GM21576 (cell line): ENCODE data around the gene SOCS4.
A peak's percentile ranks its signal among the peaks of the same experiment; 100 is the strongest.
"Not testable (repeated sequence)": the region's sequence is repeated elsewhere in the genome, so short reads cannot be mapped to it uniquely, and the experiment has no call there.

Experiments used
- ATAC-seq: cut with Tn5 transposase; IDR thresholded peaks from one replicate; pipeline ENCODE4 v1.9.1; 2021; ENCODE audit warnings: mild to moderate bottlenecking, moderate library complexity; ENCODE audit not compliant: unreplicated experiment

SOCS4 gene

DNA sequence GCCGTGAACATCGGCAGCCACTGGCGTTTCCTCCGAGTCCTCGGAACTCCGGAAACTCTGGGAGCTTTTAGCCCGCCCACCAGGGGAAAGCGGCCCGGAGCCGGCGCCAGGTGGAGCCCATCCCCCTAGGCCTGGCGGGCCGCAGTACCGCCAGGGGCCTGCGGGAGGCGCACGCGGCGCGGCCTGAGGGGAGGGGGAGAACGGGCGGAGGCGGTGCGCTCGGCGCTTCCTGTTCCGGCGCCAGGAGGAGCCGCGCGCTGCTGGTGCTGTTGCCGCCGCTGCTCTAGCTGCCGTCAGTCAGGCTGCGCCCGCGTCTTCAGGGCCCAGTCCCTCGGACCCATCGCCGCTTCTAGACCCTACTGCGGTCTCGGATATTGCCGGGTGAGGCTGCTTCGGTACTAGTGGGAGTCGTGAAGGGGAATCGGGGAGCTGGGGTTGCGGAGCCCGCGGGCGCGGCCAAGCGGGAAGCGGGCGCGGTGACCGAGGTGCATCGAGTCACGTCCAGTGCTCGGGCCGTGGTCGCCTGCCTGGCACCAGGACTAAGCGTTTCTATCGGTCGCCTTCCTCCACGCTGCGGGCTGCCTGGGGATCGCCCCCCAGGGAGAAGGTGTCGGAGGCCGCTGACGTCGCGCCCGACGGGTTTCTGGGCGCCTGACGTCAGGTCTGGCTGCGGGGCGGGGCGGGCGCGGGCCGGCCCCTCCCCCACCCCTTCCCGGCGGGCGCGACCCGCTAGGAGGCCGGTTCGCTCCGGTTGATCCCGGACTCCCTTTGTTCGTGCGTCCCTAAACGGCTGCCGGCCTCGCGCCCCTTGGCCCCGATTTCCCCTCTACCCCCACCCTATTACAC lies 24.6 kb downstream of the SOCS4 start, which contains the start of gene MAPK1IP1L:
MAPK1IP1L (plus strand) TSS at position 225 of the 846 bp plus-strand sequence. CDS start 10,037 bp downstream, outside the sequence.
- ATAC-seq: peak; percentile 88

- no peak for ATAC-seq
Measured at GRCh38 chr14:55052269-55052930, 25.4 kb downstream of the SOCS4 start.

DNA sequence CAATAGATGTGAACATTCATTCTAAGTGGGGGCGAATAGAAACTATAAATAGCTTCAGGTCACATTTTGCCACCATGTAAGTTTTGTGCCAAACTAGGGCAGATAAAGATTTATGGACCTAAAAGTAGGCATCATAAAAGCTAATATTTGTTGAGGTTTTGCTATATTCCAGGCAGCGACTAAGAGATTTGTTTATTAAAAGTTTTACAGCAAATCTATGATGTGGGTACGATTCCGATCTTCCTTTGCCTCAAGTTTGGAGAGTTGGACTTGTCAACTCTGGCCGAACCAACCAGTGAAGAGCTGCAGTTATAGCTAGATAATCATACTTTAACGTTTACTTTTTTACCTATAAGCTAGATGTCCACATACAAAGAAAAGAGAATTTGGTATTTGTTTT lies 26.0 kb downstream of the SOCS4 start:
- ATAC-seq: no peak

- no peak for ATAC-seq
Measured at GRCh38 chr14:55053500-55053899, 26.5 kb downstream of the SOCS4 start.

GRCh38 chr14:55054098-55054497 lies 27.1 kb downstream of the SOCS4 start:
- ATAC-seq: no peak

- ATAC-seq: no peak
Measured at GRCh38 chr14:55057919-55058318, 30.9 kb downstream of the SOCS4 start.

DNA sequence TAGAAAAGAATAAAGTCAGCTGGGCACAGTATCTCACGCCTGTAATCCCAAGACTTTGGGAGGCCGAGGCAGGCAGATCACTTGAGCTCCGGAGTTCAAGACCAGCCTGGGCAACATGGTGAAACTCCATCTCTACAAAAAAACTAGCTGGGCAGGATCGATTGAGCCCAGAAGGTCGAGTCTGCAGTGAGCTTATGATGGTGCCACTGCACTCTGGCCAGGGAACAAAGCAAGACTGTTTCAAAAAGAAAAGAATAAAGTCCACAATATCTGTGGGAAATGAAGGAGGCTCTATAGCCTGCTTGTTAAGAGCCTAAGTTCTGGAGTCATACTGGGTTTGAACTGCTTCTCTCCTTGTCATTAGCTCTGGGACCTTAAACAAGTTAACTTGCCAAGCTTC lies 32.3 kb downstream of the SOCS4 start:
- no peak for ATAC-seq

DNA sequence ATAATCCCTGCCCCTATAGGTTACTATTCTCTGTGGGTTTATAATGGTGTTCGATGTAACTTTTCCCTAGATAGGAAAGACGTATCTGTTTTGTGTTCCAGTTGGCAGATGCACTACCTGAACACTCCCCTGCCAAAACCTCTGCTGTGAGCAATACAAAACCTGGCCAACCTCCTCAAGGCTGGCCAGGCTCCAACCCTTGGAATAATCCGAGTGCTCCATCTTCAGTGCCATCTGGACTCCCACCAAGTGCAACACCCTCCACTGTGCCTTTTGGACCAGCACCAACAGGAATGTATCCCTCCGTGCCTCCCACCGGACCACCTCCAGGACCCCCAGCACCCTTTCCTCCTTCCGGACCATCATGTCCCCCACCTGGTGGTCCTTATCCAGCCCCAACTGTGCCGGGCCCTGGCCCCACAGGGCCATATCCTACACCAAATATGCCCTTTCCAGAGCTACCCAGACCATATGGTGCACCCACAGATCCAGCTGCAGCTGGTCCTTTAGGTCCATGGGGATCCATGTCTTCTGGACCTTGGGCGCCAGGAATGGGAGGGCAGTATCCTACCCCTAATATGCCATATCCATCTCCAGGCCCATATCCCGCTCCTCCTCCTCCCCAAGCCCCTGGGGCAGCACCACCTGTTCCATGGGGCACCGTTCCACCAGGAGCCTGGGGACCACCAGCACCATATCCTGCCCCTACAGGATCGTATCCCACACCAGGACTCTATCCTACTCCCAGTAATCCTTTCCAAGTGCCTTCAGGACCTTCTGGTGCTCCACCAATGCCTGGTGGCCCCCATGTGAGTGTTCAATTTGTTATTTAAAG lies 35.7 kb downstream of the SOCS4 start:
- no peak for ATAC-seq

- ATAC-seq: not testable (repeated sequence)
Measured at GRCh38 chr14:55064896-55065295, 37.9 kb downstream of the SOCS4 start.

DNA sequence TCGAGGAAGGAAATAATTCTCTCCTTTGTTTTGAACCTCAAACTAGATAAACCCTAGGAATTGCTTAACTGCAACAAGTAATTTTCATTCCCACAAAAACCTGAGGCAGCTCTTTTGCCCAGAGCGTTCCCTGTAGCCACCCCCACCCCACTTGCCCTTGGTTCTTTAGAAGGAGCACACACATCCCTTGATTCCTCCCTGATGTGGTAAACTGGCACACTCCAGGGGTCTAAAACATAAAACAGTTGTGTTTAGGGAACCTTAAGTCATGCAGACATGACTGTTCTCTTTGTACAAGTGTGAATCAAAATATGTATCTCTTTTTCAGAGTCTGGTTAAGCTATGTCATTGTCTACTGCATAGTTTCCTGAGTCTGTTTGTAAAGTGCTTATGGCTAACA lies 38.4 kb downstream of the SOCS4 start:
- no peak for ATAC-seq

DNA sequence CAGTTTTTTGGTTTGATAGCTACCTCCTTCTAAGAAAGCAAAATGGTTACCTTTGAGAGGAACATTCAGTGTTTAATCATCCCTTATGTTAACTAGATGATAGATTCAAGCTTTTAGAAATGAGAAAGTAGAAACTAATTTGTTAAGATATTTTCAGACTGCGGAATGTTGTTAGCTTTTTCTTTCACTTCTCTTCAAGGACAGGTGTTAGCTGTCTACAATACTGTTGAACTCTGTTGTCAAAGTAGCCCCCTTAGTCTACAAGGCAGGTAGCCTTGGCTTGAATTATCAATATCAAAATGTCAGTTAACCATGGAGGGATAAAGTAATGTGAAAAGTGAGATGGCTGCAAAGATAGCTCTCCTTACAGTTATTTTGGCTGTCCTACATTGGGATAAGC lies 39.2 kb downstream of the SOCS4 start:
- no peak for ATAC-seq

- ATAC-seq: no peak
Measured at GRCh38 chr14:55070981-55071411, 44.0 kb downstream of the SOCS4 start.

DNA sequence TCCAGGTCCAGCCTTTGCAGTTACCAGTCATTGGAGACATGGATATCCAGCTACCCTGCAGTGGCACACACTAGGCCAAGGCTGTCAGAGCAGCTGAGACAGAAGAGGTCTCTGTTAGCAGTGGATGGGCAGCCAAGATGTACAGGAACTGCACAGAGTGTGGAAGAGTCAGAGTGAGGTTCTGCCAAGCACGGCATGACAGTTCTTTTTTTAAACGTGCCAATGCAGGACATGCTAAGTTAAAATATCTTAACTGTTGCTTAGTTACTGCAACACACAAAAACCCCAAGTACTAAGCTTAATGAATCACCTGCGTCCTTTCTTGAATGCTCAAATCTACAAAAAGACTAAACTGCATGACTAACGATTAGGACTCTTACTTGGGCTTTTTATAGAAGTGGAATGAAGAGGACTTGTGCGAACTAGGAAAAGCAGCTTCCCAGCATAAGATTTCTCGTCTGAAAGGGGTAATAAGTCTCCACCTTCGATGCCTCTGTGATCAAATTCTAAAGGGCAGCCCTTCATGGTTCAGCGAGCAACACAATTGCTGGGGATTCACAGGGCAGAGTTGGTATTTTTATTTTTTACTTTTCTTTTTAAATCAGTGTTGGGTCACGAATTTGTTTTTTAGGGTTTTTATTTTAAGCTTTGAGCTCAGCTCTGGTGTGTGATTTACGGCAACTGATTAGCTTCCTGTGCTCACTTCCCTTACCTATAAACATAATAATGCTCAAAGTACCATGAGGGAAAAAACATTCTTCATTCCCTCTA lies 45.0 kb downstream of the SOCS4 start:
- ATAC-seq: peak; percentile 45

GRCh38 chr14:55073856-55074255 lies 46.8 kb downstream of the SOCS4 start:
- ATAC-seq: no peak

DNA sequence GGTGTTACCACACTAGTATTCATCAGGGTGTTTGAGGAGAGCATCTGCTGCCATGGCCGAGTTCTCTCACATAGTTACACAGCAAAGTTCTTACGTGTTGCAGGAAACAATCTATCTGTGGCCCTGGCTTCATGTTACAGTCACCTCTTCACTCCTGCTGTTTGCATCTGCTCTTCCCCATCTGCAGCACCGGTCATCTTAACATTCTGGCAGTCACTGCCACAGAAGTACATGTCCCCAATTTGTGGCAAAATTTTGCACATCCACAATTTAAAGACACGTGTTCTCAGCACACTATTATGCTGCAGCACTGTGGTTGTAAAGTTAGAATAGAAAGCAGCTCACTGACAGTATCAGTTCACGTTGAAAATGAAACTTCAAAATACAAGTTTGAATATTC lies 47.6 kb downstream of the SOCS4 start:
- ATAC-seq: peak; percentile 45

- ATAC-seq: no peak
Measured at GRCh38 chr14:55075628-55076175, 48.7 kb downstream of the SOCS4 start.

GRCh38 chr14:55077170-55078151 lies 50.4 kb downstream of the SOCS4 start:
- no peak for ATAC-seq

- ATAC-seq: not testable (repeated sequence)
Measured at GRCh38 chr14:55079961-55080360, 52.9 kb downstream of the SOCS4 start.
